ENCODE measurements around the gene TXNRD2.

Gene TXNRD2

GRCh38 chr22:19855504-19856409 lies 85.9 kb downstream of the TXNRD2 start:
- Histone ChIP-seq H3K9ac (ENCODE audit: low read length in 2 of 2) (peak overlapping the region; percentile 82 to 85), H3K27me3 (ENCODE audit: control insufficient read depth in 1 of 2, insufficient read depth in 2 of 2, low read length in 2 of 2) (no peaks in the 10 kb centered on the region), H3K27ac (ENCODE audit: low read length) (peak overlapping the region; percentile 90), H3K36me3 (ENCODE audit: control insufficient read depth in 2 of 2, insufficient read depth in 2 of 2, low read length in 2 of 2) (peaks cover 6 to 7% of the 10 kb centered on the region in 2 donors), H3K4me1 (ENCODE audit: control insufficient read depth, insufficient read depth, low read length) (peaks cover 33% of the 10 kb centered on the region), H3K9me3 (ENCODE audit: control insufficient read depth in 2 of 2, low read length in 2 of 2) (no peaks in the 10 kb centered on the region), H3K4me3 (ENCODE audit: low read length in 2 of 2) (peak overlapping the region; percentile 80 to 97)

- Histone ChIP-seq H3K9ac (ENCODE audit: low read length in 2 of 2) (peak within 1 kb of the TSS; percentile 85 to 93), H3K4me3 (ENCODE audit: low read length in 2 of 2) (peak within 1 kb of the TSS; percentile 80 to 97), H3K4me1 (ENCODE audit: control insufficient read depth, insufficient read depth, low read length) (peaks cover 33% of the 10 kb centered on the region), H3K36me3 (ENCODE audit: control insufficient read depth in 2 of 2, insufficient read depth in 2 of 2, low read length in 2 of 2) (peaks cover 12 to 14% of the 10 kb centered on the region in 2 donors), H3K27ac (ENCODE audit: low read length) (peak within 1 kb of the TSS; percentile 90), H3K9me3 (ENCODE audit: control insufficient read depth in 2 of 2, low read length in 2 of 2) (no peaks in the 10 kb centered on the region), H3K27me3 (ENCODE audit: control insufficient read depth in 1 of 2, insufficient read depth in 2 of 2, low read length in 2 of 2) (no peaks in the 10 kb centered on the region)
These were observed 86.7 kb downstream of the TXNRD2 start, which contains the start of the genes GNB1L and RTL10 for GRCh38 chr22:19854778-19855503. Gene GNB1L (minus strand): TSS chr22:19854874. CDS start chr22:19821355, 33,519 bp downstream. Gene RTL10 (minus strand): TSS chr22:19854874. CDS start chr22:19852261, 2,613 bp downstream.

- Histone ChIP-seq H3K4me1 (ENCODE audit: control insufficient read depth, insufficient read depth, low read length) (peaks cover 33% of the 10 kb centered on the region), H3K9me3 (ENCODE audit: control insufficient read depth in 2 of 2, low read length in 2 of 2) (no peaks in the 10 kb centered on the region)
These were observed 87.5 kb downstream of the TXNRD2 start for GRCh38 chr22:19853879-19854777.

GRCh38 chr22:19853058-19853878 lies 88.3 kb downstream of the TXNRD2 start:
- Histone ChIP-seq H3K9me3 (ENCODE audit: control insufficient read depth in 2 of 2, low read length in 2 of 2) (no peaks in the 10 kb centered on the region), H3K9ac (ENCODE audit: low read length in 2 of 2) (peak overlapping the region; percentile 68 to 93), H3K4me3 (ENCODE audit: low read length in 2 of 2) (peak overlapping the region; percentile 79 to 97), H3K36me3 (ENCODE audit: control insufficient read depth in 2 of 2, insufficient read depth in 2 of 2, low read length in 2 of 2) (peaks cover 12 to 14% of the 10 kb centered on the region in 2 donors), H3K4me1 (ENCODE audit: control insufficient read depth, insufficient read depth, low read length) (peaks cover 33% of the 10 kb centered on the region), H3K27me3 (ENCODE audit: control insufficient read depth in 1 of 2, insufficient read depth in 2 of 2, low read length in 2 of 2) (no peaks in the 10 kb centered on the region), H3K27ac (ENCODE audit: low read length) (peak overlapping the region; percentile 76)

More at GRCh38 chr22:19853879-19854777, 87.5 kb downstream of the TXNRD2 start:
- peak overlapping the region; percentile 76 for H3K27ac ChIP-seq (ENCODE audit: low read length)
- H3K9ac ChIP-seq (ENCODE audit: low read length in 2 of 2): peak overlapping the region; percentile 68 to 93
- H3K4me3 ChIP-seq (ENCODE audit: low read length in 2 of 2): peak overlapping the region; percentile 79 to 97
- no peaks in the 10 kb centered on the region for H3K27me3 ChIP-seq (ENCODE audit: control insufficient read depth in 1 of 2, insufficient read depth in 2 of 2, low read length in 2 of 2)
- peaks cover 12 to 14% of the 10 kb centered on the region in 2 donors for H3K36me3 ChIP-seq (ENCODE audit: control insufficient read depth in 2 of 2, insufficient read depth in 2 of 2, low read length in 2 of 2)

GRCh38 chr22:19852177-19852781 lies 89.3 kb downstream of the TXNRD2 start:
- Histone ChIP-seq H3K9me3 (ENCODE audit: control insufficient read depth in 2 of 2, low read length in 2 of 2) (no peaks in the 10 kb centered on the region), H3K27me3 (ENCODE audit: control insufficient read depth in 1 of 2, insufficient read depth in 2 of 2, low read length in 2 of 2) (no peaks in the 10 kb centered on the region), H3K4me3 (ENCODE audit: low read length in 2 of 2) (no peak overlapping the region), H3K27ac (ENCODE audit: low read length) (no peak overlapping the region), H3K36me3 (ENCODE audit: control insufficient read depth in 2 of 2, insufficient read depth in 2 of 2, low read length in 2 of 2) (peaks cover 12 to 14% of the 10 kb centered on the region in 2 donors), H3K4me1 (ENCODE audit: control insufficient read depth, insufficient read depth, low read length) (peaks cover 33% of the 10 kb centered on the region), H3K9ac (ENCODE audit: low read length in 2 of 2) (peak overlapping the region in 1 of 2 donors; percentile 68)

- no peaks in the 10 kb centered on the region for H3K9me3 ChIP-seq (ENCODE audit: control insufficient read depth in 2 of 2, low read length in 2 of 2)
- no peaks in the 10 kb centered on the region for H3K27me3 ChIP-seq (ENCODE audit: control insufficient read depth in 1 of 2, insufficient read depth in 2 of 2, low read length in 2 of 2)
- no peak overlapping the region for H3K27ac ChIP-seq (ENCODE audit: low read length)
- H3K36me3 ChIP-seq (ENCODE audit: control insufficient read depth in 2 of 2, insufficient read depth in 2 of 2, low read length in 2 of 2): peaks cover 12 to 17% of the 10 kb centered on the region in 2 donors
- H3K9ac ChIP-seq (ENCODE audit: low read length in 2 of 2): no peak overlapping the region
- H3K4me1 ChIP-seq (ENCODE audit: control insufficient read depth, insufficient read depth, low read length): peaks cover 33% of the 10 kb centered on the region
- H3K4me3 ChIP-seq (ENCODE audit: low read length in 2 of 2): no peak overlapping the region
These were observed 90.1 kb downstream of the TXNRD2 start for GRCh38 chr22:19851291-19852176.

GRCh38 chr22:19850763-19851109 lies 90.9 kb downstream of the TXNRD2 start:
- Histone ChIP-seq H3K27me3 (ENCODE audit: control insufficient read depth in 1 of 2, insufficient read depth in 2 of 2, low read length in 2 of 2) (no peaks in the 10 kb centered on the region), H3K36me3 (ENCODE audit: control insufficient read depth in 2 of 2, insufficient read depth in 2 of 2, low read length in 2 of 2) (peaks cover 12 to 17% of the 10 kb centered on the region in 2 donors), H3K4me3 (ENCODE audit: low read length in 2 of 2) (no peak overlapping the region), H3K9ac (ENCODE audit: low read length in 2 of 2) (no peak overlapping the region), H3K9me3 (ENCODE audit: control insufficient read depth in 2 of 2, low read length in 2 of 2) (no peaks in the 10 kb centered on the region), H3K4me1 (ENCODE audit: control insufficient read depth, insufficient read depth, low read length) (peaks cover 26% of the 10 kb centered on the region), H3K27ac (ENCODE audit: low read length) (no peak overlapping the region)

- H3K27me3 ChIP-seq (ENCODE audit: control insufficient read depth in 1 of 2, insufficient read depth in 2 of 2, low read length in 2 of 2): no peaks in the 10 kb centered on the region
- no peaks in the 10 kb centered on the region for H3K9me3 ChIP-seq (ENCODE audit: control insufficient read depth in 2 of 2, low read length in 2 of 2)
- H3K4me3 ChIP-seq (ENCODE audit: low read length in 2 of 2): no peak overlapping the region
- H3K27ac ChIP-seq (ENCODE audit: low read length): no peak overlapping the region
- H3K9ac ChIP-seq (ENCODE audit: low read length in 2 of 2): no peak overlapping the region
- peaks cover 12 to 17% of the 10 kb centered on the region in 2 donors for H3K36me3 ChIP-seq (ENCODE audit: control insufficient read depth in 2 of 2, insufficient read depth in 2 of 2, low read length in 2 of 2)
- H3K4me1 ChIP-seq (ENCODE audit: control insufficient read depth, insufficient read depth, low read length): peaks cover 23% of the 10 kb centered on the region
These were observed 91.5 kb downstream of the TXNRD2 start for GRCh38 chr22:19849835-19850762.
